GM10847 (cell line): ENCODE data around the gene NEDD9.
A peak's percentile ranks its signal among the peaks of the same experiment; 100 is the strongest.

Experiments
- POLR2A ChIP-seq: IDR thresholded peaks from 2 replicates; pipeline ENCODE4 v1.6.1; 2011; ENCODE audit not compliant: insufficient read length; ENCODE audit errors: extremely low read depth

The NEDD9 gene, protein sequence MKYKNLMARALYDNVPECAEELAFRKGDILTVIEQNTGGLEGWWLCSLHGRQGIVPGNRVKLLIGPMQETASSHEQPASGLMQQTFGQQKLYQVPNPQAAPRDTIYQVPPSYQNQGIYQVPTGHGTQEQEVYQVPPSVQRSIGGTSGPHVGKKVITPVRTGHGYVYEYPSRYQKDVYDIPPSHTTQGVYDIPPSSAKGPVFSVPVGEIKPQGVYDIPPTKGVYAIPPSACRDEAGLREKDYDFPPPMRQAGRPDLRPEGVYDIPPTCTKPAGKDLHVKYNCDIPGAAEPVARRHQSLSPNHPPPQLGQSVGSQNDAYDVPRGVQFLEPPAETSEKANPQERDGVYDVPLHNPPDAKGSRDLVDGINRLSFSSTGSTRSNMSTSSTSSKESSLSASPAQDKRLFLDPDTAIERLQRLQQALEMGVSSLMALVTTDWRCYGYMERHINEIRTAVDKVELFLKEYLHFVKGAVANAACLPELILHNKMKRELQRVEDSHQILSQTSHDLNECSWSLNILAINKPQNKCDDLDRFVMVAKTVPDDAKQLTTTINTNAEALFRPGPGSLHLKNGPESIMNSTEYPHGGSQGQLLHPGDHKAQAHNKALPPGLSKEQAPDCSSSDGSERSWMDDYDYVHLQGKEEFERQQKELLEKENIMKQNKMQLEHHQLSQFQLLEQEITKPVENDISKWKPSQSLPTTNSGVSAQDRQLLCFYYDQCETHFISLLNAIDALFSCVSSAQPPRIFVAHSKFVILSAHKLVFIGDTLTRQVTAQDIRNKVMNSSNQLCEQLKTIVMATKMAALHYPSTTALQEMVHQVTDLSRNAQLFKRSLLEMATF

DNA sequence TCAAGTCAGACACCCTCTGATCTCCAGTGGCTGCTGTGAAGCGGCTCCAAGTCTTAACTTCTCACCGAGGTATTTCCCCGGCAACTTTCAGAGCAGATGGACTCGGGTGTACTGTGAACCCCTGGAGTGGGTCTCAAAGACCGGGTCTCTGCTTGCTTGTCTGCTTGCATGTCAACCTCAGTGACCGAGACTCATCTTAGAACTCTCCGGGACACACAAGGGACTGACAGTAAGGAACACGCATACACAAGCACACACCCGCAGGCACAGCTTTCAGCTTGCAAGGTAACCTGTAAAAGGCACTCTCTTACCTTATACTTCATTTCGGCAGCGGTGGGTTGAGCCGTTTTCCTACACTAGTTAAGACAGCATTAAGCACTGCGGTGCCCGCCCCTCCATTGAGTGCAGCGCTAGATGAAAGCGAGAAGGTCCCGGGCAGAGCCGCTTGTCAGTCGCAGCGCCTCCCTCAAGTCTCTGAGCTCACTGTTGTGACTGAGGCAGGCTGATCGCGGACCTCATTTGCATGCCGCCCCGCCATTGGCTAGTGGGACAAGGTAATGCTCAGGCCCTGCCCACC is at the start of gene NEDD9:
TSS of gene NEDD9 (minus strand) at position 476 of the 577 bp plus-strand sequence. CDS start at position 323, 153 bp downstream.
- peak; percentile 87 for TF ChIP-seq POLR2A

DNA sequence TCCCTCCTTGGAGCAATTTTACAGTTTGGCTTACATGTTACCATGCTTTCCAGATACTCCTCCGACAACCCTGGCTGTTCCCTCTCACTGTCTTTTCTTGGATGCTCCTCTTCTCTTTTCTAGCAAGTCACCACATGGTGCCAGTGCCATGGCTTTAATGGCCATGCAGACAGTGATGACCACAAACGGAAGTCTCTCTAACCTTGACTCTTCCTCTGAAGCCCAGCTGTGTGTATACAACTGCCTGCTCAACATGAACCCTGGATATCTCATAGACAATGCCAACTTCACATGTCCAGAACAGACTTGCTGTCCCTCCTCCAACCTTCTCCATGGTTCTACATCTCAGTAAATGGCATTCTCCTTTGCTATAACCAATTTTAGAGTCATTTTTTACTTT is 49.8 kb upstream of the NEDD9 start:
- no peak for TF ChIP-seq POLR2A

DNA sequence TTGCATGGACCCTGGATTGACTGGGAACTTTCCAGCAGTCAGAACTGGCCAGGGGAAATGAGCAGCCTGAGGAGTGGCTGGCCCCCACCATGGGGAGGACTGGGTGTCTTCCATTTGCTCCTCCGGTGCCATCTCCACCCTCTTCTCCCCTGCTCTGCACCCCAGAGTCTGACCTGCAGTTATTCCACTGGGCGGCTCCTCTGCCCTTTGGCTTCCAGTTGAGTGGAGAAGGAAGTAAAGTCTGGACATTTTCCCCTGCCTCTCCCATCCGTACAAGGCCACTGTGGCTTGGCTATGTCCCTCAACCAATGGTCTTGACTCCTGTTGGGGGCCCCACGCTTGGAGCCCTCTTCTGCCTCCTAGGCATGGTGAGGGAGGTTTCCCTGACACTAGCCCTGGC is 47.9 kb upstream of the NEDD9 start:
- no peak for TF ChIP-seq POLR2A

DNA sequence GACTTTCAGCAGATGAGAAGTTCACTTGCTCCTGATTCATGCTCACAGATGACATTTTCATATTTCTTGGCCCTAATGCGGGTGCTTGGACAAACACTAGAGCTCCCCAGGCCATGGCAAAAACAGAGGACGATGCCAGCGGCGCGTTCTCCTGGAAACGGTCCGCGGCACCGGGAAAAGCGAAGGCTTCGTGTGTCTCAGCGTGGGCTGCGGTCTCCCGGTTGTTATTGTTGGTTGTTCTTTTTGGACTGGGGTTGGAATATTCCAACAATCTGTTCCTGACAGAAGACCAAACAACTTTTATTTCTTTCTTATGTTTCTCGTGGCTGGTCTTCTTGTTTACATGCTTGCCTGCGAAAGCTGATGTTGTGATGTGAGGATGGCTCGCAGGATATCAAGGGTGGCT is 46.8 kb upstream of the NEDD9 start:
- no peak for TF ChIP-seq POLR2A

DNA sequence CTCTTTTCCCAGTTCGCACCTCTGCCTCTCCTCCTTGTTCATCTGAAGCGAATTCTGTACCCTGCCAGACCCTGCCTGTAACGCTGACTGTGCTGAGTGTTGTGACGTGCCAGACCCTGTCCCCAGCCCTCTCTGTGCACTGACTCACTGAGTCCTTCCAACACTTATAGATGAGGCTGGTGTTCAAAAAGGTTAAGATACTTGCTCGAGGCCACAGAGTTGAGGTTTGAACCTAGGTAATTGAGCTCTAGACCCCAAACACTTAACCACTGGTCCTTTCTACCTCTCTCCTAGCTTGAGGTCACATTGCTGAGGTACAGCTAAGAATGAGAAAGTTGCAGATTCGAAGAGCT is 45.7 kb upstream of the NEDD9 start:
- TF ChIP-seq POLR2A, result no peak

DNA sequence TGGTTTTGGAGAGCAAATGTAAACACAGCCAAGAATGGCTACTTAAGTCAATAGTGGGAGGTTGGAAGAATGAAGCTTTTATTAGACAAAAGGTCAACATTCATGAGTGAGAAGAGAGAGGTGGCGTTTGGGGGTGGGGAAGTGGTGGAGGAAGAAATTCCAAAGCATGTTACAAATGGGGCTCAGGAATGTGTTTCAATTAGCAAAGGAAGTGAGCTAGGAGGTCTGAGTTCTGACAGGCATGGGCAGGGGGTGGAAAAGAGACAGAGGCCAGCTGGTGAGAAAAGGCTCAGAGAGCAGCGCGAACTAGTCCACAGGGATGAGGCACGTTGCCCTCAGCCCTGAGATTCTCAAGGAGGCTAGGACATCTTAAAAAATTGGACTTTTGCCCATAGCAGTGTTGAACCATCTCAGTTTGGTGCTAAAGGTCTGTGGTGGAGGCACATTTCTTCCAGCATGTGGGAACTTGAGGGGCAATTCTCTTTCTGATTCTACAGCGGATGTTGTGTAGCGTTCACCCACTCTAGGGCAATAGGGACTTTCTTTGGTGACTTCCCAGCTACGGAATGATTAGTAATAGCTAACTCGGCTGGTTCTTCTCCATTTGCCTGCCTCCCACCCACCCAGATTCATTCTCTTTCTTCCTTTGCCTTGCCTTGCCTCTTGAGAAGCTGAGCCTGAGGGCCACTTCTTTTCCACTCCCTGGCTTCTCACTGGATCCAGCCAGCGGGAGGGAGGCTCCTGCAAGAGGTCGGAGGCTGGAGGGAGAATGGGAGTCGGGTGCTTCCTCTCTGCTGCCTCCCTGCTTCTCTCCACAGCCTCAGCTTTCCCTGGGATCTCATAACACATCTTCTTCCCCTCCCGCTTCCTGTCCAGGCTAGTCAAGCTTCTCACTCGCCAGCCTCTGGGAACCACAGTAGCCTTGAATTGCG is 45.1 kb upstream of the NEDD9 start:
- TF ChIP-seq POLR2A, result no peak

DNA sequence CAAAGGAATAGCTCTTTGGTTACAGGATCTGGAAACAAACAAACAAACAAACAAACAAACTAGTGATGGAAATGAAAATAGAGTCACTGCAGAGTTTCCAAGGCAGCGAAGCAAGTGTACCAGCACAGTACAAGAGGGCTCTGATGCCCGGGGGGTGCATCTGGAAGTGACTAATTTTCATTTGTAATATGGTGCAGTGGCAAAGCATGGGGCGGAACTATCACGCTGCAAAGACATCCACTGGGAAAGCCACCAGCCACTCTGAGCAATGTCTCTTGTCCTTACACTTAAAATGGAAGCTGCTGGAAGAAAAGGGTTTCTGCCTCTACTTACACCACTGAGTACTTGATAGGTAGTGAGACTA is 44.4 kb upstream of the NEDD9 start:
- no peak for TF ChIP-seq POLR2A

DNA sequence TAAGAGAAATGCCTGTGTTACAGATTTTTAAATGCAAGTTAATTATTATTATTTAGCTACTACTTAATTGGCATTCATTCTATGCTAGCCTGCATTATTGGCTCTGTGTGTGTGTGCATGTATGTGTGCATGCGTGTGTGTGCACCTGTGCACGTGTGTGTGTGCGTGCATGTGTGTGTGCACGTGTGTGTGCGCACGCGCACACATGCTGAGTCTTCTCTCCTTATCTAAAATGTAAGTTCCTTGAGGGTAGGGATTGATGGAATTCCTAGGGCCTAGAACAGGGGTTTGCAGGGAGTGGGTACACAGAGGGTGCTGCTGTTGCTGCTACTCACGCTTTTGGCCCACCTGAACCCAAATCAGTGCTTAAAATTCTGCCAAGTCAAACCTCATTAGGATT is 43.8 kb upstream of the NEDD9 start:
- no peak for TF ChIP-seq POLR2A

DNA sequence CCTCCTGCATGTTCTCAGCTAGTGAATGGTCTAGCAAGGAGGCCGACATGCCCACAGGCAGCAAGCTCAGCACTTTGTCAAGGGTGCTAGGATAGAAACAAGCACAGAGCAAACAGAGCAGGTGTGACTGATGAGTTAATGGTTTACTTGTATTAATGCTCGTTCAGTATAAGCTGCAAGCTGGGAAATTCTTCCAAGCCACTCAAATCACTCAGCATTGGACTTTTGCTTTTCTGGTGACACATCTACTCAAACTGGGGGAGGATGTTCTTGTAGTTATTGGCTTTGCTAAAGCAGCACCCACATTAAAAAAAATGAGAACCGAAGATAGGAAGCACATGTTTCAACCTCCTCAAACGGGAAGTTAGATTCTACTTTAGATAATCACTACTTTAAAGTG is 43.1 kb upstream of the NEDD9 start:
- no peak for TF ChIP-seq POLR2A

DNA sequence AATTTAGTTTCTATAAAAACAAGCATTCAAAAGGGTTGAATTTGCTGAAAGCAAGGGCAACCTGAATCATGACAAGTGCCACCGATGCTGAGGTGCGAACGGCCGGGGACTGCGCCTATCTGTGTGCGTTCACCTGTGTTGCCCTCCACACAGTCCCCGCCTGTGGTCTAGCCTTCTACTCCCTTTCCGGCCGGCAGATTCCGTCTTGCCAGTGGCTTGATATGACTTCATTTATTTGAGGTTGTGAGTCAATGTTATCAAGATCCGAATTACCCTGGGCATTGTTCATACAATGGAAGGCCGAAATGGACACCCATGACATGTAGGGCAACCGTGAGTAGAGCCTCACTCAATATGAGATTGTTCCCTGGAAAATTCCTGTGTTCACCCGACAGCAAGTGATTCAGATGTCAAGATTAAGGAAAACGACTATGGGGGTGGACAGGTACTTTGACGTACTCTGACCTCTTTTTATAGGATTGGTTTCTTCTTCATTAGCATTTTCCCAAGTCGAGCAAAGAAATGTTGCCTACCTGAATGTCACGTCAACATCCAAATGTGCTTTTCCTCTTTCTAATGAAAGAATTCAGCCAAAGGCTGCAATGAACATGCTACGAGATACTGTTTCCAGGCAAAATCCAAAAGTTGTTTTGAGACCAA is 41.1 kb upstream of the NEDD9 start:
- no peak for TF ChIP-seq POLR2A

DNA sequence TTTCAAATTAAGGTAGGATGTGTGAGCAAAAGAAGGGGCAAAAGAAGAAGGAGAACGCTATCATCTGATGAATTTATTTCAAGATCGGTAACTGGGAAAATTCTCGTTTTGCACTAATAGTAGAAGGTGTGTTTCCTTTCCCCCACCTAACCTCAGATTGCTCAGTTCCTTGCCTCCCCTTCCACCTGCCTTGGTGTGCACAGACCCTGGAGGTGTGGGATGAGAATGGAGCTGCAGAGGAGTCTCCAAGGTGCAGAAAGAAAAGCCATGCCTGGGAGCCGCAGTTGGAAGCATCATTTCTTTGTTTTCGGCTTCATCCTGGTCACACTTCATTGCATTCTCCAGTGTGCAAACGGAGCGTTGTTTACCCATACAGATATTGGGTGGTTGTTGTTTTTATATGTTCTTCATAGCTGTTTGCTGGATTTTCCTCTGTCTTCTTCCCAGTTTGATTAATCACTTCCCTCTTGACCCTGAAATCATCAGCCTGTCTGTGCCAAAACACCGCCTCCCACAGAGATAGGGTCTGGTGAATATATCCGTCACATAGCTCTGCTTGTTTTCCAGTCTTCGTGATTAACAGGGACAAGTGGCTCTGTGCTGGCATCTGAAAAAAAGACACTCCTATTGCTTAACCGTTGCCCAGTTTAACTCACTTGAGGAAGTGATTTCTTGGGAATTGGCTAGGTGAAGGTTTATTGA is 40.2 kb upstream of the NEDD9 start:
- no peak for TF ChIP-seq POLR2A

DNA sequence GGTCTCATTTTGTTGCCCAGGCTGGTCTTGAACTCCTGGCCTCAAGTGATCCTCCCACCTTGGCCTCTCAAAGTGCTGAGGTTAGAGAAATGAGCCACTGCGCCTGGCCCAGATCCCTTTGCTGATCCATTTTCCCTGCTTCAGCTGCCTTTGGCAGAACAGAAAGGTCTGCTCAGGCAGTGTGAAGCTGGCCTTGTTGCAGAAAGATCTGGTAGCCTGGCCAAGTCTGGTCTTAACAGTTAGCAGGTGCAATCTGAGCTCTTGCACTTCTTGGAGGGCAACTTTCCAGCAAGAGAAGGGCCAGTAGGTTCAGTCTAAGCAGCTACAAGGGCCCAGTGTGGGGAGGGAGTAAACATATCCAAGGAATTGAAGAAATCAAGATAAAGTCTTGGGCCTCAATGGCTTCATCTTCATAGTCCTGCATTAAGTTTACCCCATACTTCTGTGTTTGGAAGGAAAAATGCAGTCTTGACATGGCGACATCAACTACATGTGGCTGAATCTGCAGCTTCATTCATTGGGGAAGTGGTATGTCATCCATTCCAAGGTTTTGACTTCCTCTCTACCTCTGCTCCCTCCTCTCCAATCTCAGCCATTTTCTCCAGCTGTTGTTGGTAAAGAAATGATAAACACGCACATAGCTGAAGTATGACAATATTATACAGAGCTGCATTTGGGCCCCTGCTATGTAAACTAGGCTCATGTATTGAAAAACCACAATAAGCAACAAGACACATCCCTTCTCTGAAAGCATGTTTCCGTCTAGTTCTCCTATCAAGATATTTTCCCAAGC is 39.0 kb upstream of the NEDD9 start:
- TF ChIP-seq POLR2A, result no peak
